SK-N-SH treated with all-trans-retinoic acid at 6 μM for 48 hours (cell line): ENCODE measurements around the gene FARS2.

Experiments used
- ATAC-seq: fragments of 200-7000 bp; cut with Tn5 transposase; 3 replicates; pipeline ENCODE4 v1.9.1; 2020; ENCODE audit warnings: mild to moderate bottlenecking, moderate library complexity
- ARNTL ChIP-seq: fragments of 450-650 bp; formaldehyde crosslinking; IDR thresholded peaks from 2 replicates; pipeline ENCODE4 v1.5.0; 2020; ENCODE audit warnings: low read depth, mild to moderate bottlenecking, moderate library complexity, borderline replicate concordance
- BACH2 ChIP-seq: fragments of 250-450 bp; sonication (Bioruptor Pico); IDR thresholded peaks from 2 replicates; pipeline ENCODE4 v1.9.0; 2021; ENCODE audit warnings: mild to moderate bottlenecking, borderline replicate concordance
- CREB5 ChIP-seq: fragments of 250-450 bp; sonication (Bioruptor Pico); IDR thresholded peaks from 2 replicates; pipeline ENCODE4 v1.5.1; 2020; ENCODE audit warnings: low read depth, mild to moderate bottlenecking, moderate library complexity
- CSDC2 ChIP-seq: fragments of 250-450 bp; sonication (Bioruptor Pico); IDR thresholded peaks from 2 replicates; pipeline ENCODE4 v1.5.0; 2020; ENCODE audit warnings: mild to moderate bottlenecking, moderate library complexity
- CSRNP3 ChIP-seq: fragments of 250-450 bp; sonication (Bioruptor Pico); IDR thresholded peaks from 2 replicates; pipeline ENCODE4 v1.5.1; 2021; ENCODE audit warnings: mild to moderate bottlenecking, moderate library complexity
- ESRRG ChIP-seq: fragments of 250-450 bp; sonication (Bioruptor Pico); IDR thresholded peaks from 2 replicates; pipeline ENCODE4 v1.6.1; 2021; ENCODE audit warnings: mild to moderate bottlenecking
- ISL1 ChIP-seq: fragments of 250-450 bp; sonication (Bioruptor Pico); IDR thresholded peaks from 2 replicates; pipeline ENCODE4 v2.1.2; 2022; ENCODE audit warnings: mild to moderate bottlenecking, moderate library complexity
- OSR1 ChIP-seq: fragments of 250-450 bp; sonication (Bioruptor Pico); IDR thresholded peaks from 2 replicates; pipeline ENCODE4 v1.8.0; 2022; ENCODE audit warnings: moderate library complexity, mild to moderate bottlenecking, inconsistent platforms
- PATZ1 ChIP-seq: fragments of 250-450 bp; sonication (Bioruptor Pico); IDR thresholded peaks from 2 replicates; pipeline ENCODE4 v1.8.0; 2020; ENCODE audit warnings: mild to moderate bottlenecking, moderate library complexity, borderline replicate concordance
- PPARA ChIP-seq: fragments of 250-450 bp; sonication (Bioruptor Pico); IDR thresholded peaks from 2 replicates; pipeline ENCODE4 v1.5.0; 2020; ENCODE audit warnings: mild to moderate bottlenecking, borderline replicate concordance
- RARB ChIP-seq: fragments of 250-450 bp; sonication (Bioruptor Pico); IDR thresholded peaks from 2 replicates; pipeline ENCODE4 v1.8.0; 2021; ENCODE audit warnings: mild to moderate bottlenecking, moderate library complexity
- SNAI2 ChIP-seq: fragments of 250-450 bp; sonication (Bioruptor Pico); IDR thresholded peaks from 2 replicates; pipeline ENCODE4 v1.5.0; 2020; ENCODE audit warnings: mild to moderate bottlenecking, moderate library complexity
- TCF4 ChIP-seq: fragments of 250-450 bp; sonication (Bioruptor Pico); IDR thresholded peaks from 2 replicates; pipeline ENCODE4 v1.8.0; 2021; ENCODE audit warnings: mild to moderate bottlenecking, moderate library complexity, borderline replicate concordance
- TOX ChIP-seq: fragments of 250-450 bp; sonication (Bioruptor Pico); IDR thresholded peaks from 2 replicates; pipeline ENCODE4 v1.8.0; 2021; ENCODE audit warnings: mild to moderate bottlenecking, moderate library complexity, borderline replicate concordance
- ZC3H10 ChIP-seq: fragments of 250-450 bp; sonication (Bioruptor Pico); IDR thresholded peaks from 2 replicates; pipeline ENCODE4 v1.5.1; 2021; ENCODE audit warnings: mild to moderate bottlenecking, moderate library complexity
- ZFP3 ChIP-seq: fragments of 250-450 bp; sonication (Bioruptor Pico); IDR thresholded peaks from 2 replicates; pipeline ENCODE4 v1.5.0; 2020; ENCODE audit warnings: mild to moderate bottlenecking, moderate library complexity
- ZFP30 ChIP-seq: fragments of 450-650 bp; formaldehyde crosslinking; IDR thresholded peaks from 2 replicates; pipeline ENCODE4 v1.5.0; 2022; ENCODE audit warnings: mild to moderate bottlenecking, moderate library complexity
- ZNF565 ChIP-seq: fragments of 450-650 bp; formaldehyde crosslinking; conservative IDR thresholded peaks from 2 replicates; pipeline ENCODE4 v1.5.0; 2020; ENCODE audit warnings: low read depth, mild to moderate bottlenecking, moderate library complexity
- ZNF70 ChIP-seq: fragments of 450-650 bp; formaldehyde crosslinking; IDR thresholded peaks from 2 replicates; pipeline ENCODE4 v1.5.0; 2020; ENCODE audit warnings: mild to moderate bottlenecking, moderate library complexity
- ZNF8 ChIP-seq: fragments of 450-650 bp; formaldehyde crosslinking; IDR thresholded peaks from 2 replicates; pipeline ENCODE4 v1.5.0; 2020; ENCODE audit warnings: mild to moderate bottlenecking, moderate library complexity
- TF ChIP-seq, protein P1 (sequence below): fragments of 250-450 bp; sonication (Bioruptor Pico); IDR thresholded peaks from 2 replicates; pipeline ENCODE4 v1.5.0; 2020; ENCODE audit warnings: mild to moderate bottlenecking, moderate library complexity

FARS2 gene

GRCh38 chr6:5663739-5664138 lies 402.4 kb downstream of the FARS2 start (continued):
- TF ChIP-seq, protein P1, sequence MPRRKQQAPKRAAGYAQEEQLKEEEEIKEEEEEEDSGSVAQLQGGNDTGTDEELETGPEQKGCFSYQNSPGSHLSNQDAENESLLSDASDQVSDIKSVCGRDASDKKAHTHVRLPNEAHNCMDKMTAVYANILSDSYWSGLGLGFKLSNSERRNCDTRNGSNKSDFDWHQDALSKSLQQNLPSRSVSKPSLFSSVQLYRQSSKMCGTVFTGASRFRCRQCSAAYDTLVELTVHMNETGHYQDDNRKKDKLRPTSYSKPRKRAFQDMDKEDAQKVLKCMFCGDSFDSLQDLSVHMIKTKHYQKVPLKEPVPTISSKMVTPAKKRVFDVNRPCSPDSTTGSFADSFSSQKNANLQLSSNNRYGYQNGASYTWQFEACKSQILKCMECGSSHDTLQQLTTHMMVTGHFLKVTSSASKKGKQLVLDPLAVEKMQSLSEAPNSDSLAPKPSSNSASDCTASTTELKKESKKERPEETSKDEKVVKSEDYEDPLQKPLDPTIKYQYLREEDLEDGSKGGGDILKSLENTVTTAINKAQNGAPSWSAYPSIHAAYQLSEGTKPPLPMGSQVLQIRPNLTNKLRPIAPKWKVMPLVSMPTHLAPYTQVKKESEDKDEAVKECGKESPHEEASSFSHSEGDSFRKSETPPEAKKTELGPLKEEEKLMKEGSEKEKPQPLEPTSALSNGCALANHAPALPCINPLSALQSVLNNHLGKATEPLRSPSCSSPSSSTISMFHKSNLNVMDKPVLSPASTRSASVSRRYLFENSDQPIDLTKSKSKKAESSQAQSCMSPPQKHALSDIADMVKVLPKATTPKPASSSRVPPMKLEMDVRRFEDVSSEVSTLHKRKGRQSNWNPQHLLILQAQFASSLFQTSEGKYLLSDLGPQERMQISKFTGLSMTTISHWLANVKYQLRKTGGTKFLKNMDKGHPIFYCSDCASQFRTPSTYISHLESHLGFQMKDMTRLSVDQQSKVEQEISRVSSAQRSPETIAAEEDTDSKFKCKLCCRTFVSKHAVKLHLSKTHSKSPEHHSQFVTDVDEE (CRISPR knock-in tag) = no peak
- no peak for TF ChIP-seq CSRNP3
- TF ChIP-seq, all 23 proteins: peak for 0

- ATAC-seq = no peak
- no peak for TF ChIP-seq PATZ1
- no peak for TF ChIP-seq OSR1 (CRISPR knock-in tag)
- no peak for TF ChIP-seq ZFP3 (CRISPR knock-in tag)
- TF ChIP-seq ISL1 = no peak
- no peak for TF ChIP-seq CREB5 (CRISPR knock-in tag)
- TF ChIP-seq ZFP30 (CRISPR knock-in tag) = no peak
- TF ChIP-seq ZNF565 = no peak
- TF ChIP-seq TOX (CRISPR knock-in tag) = no peak
- TF ChIP-seq ARNTL (CRISPR knock-in tag) = no peak
- TF ChIP-seq, protein P1 (CRISPR knock-in tag) = no peak
- TF ChIP-seq SNAI2 = no peak
- no peak for TF ChIP-seq ESRRG
- TF ChIP-seq CSDC2 (CRISPR knock-in tag) = no peak
- no peak for TF ChIP-seq PPARA
- TF ChIP-seq ZNF8 (CRISPR knock-in tag) = no peak
- TF ChIP-seq ZNF70 (CRISPR knock-in tag) = no peak
- TF ChIP-seq CSRNP3 = no peak
- no peak for TF ChIP-seq ZC3H10 (CRISPR knock-in tag)
- TF ChIP-seq RARB = no peak
These were observed 402.8 kb downstream of the FARS2 start for GRCh38 chr6:5664149-5664548.

- TF ChIP-seq TCF4 (CRISPR knock-in tag) (no peak), ZNF565 (no peak), BACH2 (CRISPR knock-in tag) (no peak), ZFP3 (CRISPR knock-in tag) (no peak), PATZ1 (no peak), ZFP30 (CRISPR knock-in tag) (no peak), RARB (no peak), CSRNP3 (no peak), PPARA (no peak)
These were observed 403.9 kb downstream of the FARS2 start for GRCh38 chr6:5665173-5665572.

More at GRCh38 chr6:5665173-5665572, 403.9 kb downstream of the FARS2 start:
- no peak for ATAC-seq
